Heart left ventricle (tissue), 13 donors: ENCODE results near the gene MED4.

Experiments
- CTCF ChIP-seq, 12 donors: fragments of 200-600 bp; sonication (generic) in 4 of 12; IDR thresholded peaks; one replicate each; pipeline versions ENCODE4 v1.5.0 to v1.8.0; 2018 to 2022; ENCODE audit warnings: antibody characterized with exemption in 12 of 12, mild to moderate bottlenecking in 5 of 12
- POLR2A ChIP-seq, 2 donors: fragments of 450-650 bp; IDR thresholded peaks; one replicate each; pipeline ENCODE4 v1.6.1; 2017; ENCODE audit warnings: antibody characterized with exemption in 2 of 2, mild to moderate bottlenecking in 2 of 2, moderate library complexity in 2 of 2
- donor health status: ischemic (EF 13 %, LVEDD 7.1; RV severe dilation, severe dysfunction).
- donor health status: DM: no; HTN: yes; CAD: no.
- donor health status: DM: no; HTN: no; CAD: no.
- donor health status: ischemic (EF 25% LVEDD 6.9; RV normal size, moderate dysfunction).
- donor health status: ischemic (EF 25% LVEDD 5.7; RV mildly dilated, moderate dysfunction).
- donor health status: ischemic (EF 35%, LVEDD 5.7; RV mildly dilated, moderate dysfunction).
- donor health status: nonischemic (EF 11% LVEDD 7.7; RV severe dilation, severe dysfunction).
- donor health status: DM: yes; HTN: yes; CAD: no.
- donor health status: PGD.
- donor health status: ischemic (EF 29% LVEDD 5.4; RV normal size, mild dysfunction).
- donor health status: nonischemic (EF 23%, LVEDD 6.1; RV moderate dilation, normal function).

GRCh38 chr13:48037346-48038173 lies 57.3 kb downstream of the MED4 start, which contains the start of gene NUDT15:
- TF ChIP-seq CTCF (IDR thresholded peaks at IDR 0.05) (peak; percentile 91 to 100 (median 96)), POLR2A (IDR thresholded peaks at IDR 0.05) (peak; percentile 7 to 79)
